HepG2 (cell line): ENCODE data around the gene PLPPR3. TPM values are rescaled to one million over a fixed set of nuclear protein-coding genes. Genes with fewer than 3 reads are reported as not detected.

Experiments
- CREB1 ChIP-seq, 2 experiments: fragments of 450-650 bp in 1 of 2; IDR thresholded peaks; 2 replicates each; pipeline ENCODE4 v1.6.1; 2016 to 2017; ENCODE audit warnings: control low read depth in 1 of 2, mild to moderate bottlenecking in 1 of 2, missing compliant biosample characterization in 1 of 2, missing genetic modification characterization in 1 of 2
- FOSL2 ChIP-seq: sonication (generic); formaldehyde crosslinking; IDR thresholded peaks from 2 replicates; pipeline ENCODE4 v1.4.0; 2020; ENCODE audit warnings: missing genetic modification reagents
- HDAC1 ChIP-seq: sonication (generic); formaldehyde crosslinking; IDR thresholded peaks from 2 replicates; pipeline ENCODE4 v1.5.1; 2020; ENCODE audit warnings: mild to moderate bottlenecking, missing genetic modification reagents
- JUNB ChIP-seq: sonication (generic); formaldehyde crosslinking; IDR thresholded peaks from 2 replicates; pipeline ENCODE4 v1.8.0; 2022; ENCODE audit warnings: missing genetic modification reagents, mild to moderate bottlenecking, borderline replicate concordance
- KAT8 ChIP-seq: IDR thresholded peaks from 2 replicates; pipeline ENCODE4 v1.6.1; 2016; ENCODE audit warnings: missing genetic modification reagents, missing compliant biosample characterization
- NFKB2 ChIP-seq: sonication (generic); formaldehyde crosslinking; IDR thresholded peaks from 2 replicates; pipeline ENCODE4 v1.4.0; 2020; ENCODE audit warnings: missing genetic modification reagents, borderline replicate concordance
- RELA ChIP-seq: sonication (generic); formaldehyde crosslinking; IDR thresholded peaks from 2 replicates; pipeline ENCODE4 v1.4.0; 2020; ENCODE audit warnings: missing genetic modification reagents
- SATB2 ChIP-seq: sonication (generic); formaldehyde crosslinking; IDR thresholded peaks from 2 replicates; pipeline ENCODE4 v1.5.0; 2020; ENCODE audit warnings: missing genetic modification reagents
- TCF12 ChIP-seq, 2 experiments: fragments of 450-650 bp in 1 of 2; sonication (generic) in 1 of 2; formaldehyde crosslinking in 1 of 2; IDR thresholded peaks; 2 replicates each; pipeline versions ENCODE4 v1.6.1 to v1.8.0; 2017 to 2022; ENCODE audit warnings: antibody characterized with exemption in 1 of 2, mild to moderate bottlenecking in 1 of 2, missing genetic modification reagents in 1 of 2, moderate library complexity in 1 of 2
- ZFP36L2 ChIP-seq: sonication (generic); formaldehyde crosslinking; IDR thresholded peaks from 2 replicates; pipeline ENCODE4 v1.4.0; 2020; ENCODE audit warnings: missing genetic modification reagents
- ZNF263 ChIP-seq: sonication (generic); formaldehyde crosslinking; IDR thresholded peaks from 2 replicates; pipeline ENCODE4 v1.4.0; 2020; ENCODE audit warnings: missing genetic modification reagents
- ZNF292 ChIP-seq: sonication (generic); formaldehyde crosslinking; IDR thresholded peaks from 2 replicates; pipeline ENCODE4 v1.8.1; 2022; ENCODE audit warnings: mild to moderate bottlenecking, low read depth, missing genetic modification reagents, borderline replicate concordance
- ZNF326 ChIP-seq: sonication (generic); formaldehyde crosslinking; IDR thresholded peaks from 2 replicates; pipeline ENCODE4 v1.4.0; 2020; ENCODE audit warnings: missing genetic modification reagents, borderline replicate concordance
- ZNF33A ChIP-seq: sonication (generic); formaldehyde crosslinking; IDR thresholded peaks from 2 replicates; pipeline ENCODE4 v1.5.1; 2020; ENCODE audit warnings: missing genetic modification reagents, mild to moderate bottlenecking, moderate library complexity, borderline replicate concordance
- ZNF501 ChIP-seq: sonication (generic); formaldehyde crosslinking; IDR thresholded peaks from 2 replicates; pipeline ENCODE4 v1.5.1; 2020; ENCODE audit warnings: mild to moderate bottlenecking, moderate library complexity, missing genetic modification reagents
- ZNF552 ChIP-seq: sonication (generic); formaldehyde crosslinking; IDR thresholded peaks from 2 replicates; pipeline ENCODE4 v1.9.0; 2022; ENCODE audit warnings: missing genetic modification reagents, mild to moderate bottlenecking, borderline replicate concordance
- ZNF788 ChIP-seq: sonication (generic); formaldehyde crosslinking; IDR thresholded peaks from 2 replicates; pipeline ENCODE4 v1.5.0; 2020; ENCODE audit warnings: mild to moderate bottlenecking, missing genetic modification reagents, borderline replicate concordance
- ZSCAN12 ChIP-seq: sonication (generic); formaldehyde crosslinking; IDR thresholded peaks from 2 replicates; pipeline ENCODE4 v1.9.0; 2021; ENCODE audit warnings: mild to moderate bottlenecking, missing genetic modification reagents
- polyA plus RNA-seq, 8 experiments: library from polyadenylated mRNA; depleted of rRNA in 3 of 8; stranded (reverse) in 7 of 8; unstranded in 1 of 8; fragments of >200 nt; fragmentation: Illumina TruSeq in 4 of 8; extraction: Trizol in 4 of 8; gene quantifications; 2 replicates each; pipeline versions ENCODE4 v1.2.1 to v1.2.3, GENCODE V29; 2011 to 2016; ENCODE audit warnings: low read depth in 4 of 8, missing spikeins in 1 of 8, mixed read lengths in 1 of 8; ENCODE audit not compliant: insufficient read depth in 1 of 8
- total RNA-seq, 5 experiments: library from RNA; depleted of rRNA; stranded (reverse); fragments of >200 nt; fragmentation: Illumina TruSeq; extraction: Trizol; gene quantifications; 2 replicates each; pipeline ENCODE4 v1.2.3, GENCODE V29; 2016; ENCODE audit warnings: low read depth in 1 of 5
- TF ChIP-seq, protein P1 (sequence below): sonication (generic); formaldehyde crosslinking; IDR thresholded peaks from 2 replicates; pipeline ENCODE4 v1.5.0; 2020; ENCODE audit warnings: mild to moderate bottlenecking, missing genetic modification reagents, borderline replicate concordance
- TF ChIP-seq, protein P2 (sequence below): sonication (generic); formaldehyde crosslinking; IDR thresholded peaks from 2 replicates; pipeline ENCODE4 v1.4.0; 2020; ENCODE audit warnings: mild to moderate bottlenecking, missing genetic modification reagents
- TF ChIP-seq, protein P3 (sequence below): sonication (generic); formaldehyde crosslinking; IDR thresholded peaks from 2 replicates; pipeline ENCODE4 v1.5.0; 2020; ENCODE audit warnings: missing genetic modification reagents
- TF ChIP-seq, protein P4 (sequence below): IDR thresholded peaks from 2 replicates; pipeline ENCODE4 v1.6.1; 2016; ENCODE audit warnings: missing biosample characterization, missing genetic modification reagents, low read depth

The PLPPR3 gene
- total and polyA plus RNA-seq, 2 of the 13 experiments (the other 11 are each of a cell fraction or from before 2014, with no cell fraction given): 0.07 to 0.16 TPM

DNA sequence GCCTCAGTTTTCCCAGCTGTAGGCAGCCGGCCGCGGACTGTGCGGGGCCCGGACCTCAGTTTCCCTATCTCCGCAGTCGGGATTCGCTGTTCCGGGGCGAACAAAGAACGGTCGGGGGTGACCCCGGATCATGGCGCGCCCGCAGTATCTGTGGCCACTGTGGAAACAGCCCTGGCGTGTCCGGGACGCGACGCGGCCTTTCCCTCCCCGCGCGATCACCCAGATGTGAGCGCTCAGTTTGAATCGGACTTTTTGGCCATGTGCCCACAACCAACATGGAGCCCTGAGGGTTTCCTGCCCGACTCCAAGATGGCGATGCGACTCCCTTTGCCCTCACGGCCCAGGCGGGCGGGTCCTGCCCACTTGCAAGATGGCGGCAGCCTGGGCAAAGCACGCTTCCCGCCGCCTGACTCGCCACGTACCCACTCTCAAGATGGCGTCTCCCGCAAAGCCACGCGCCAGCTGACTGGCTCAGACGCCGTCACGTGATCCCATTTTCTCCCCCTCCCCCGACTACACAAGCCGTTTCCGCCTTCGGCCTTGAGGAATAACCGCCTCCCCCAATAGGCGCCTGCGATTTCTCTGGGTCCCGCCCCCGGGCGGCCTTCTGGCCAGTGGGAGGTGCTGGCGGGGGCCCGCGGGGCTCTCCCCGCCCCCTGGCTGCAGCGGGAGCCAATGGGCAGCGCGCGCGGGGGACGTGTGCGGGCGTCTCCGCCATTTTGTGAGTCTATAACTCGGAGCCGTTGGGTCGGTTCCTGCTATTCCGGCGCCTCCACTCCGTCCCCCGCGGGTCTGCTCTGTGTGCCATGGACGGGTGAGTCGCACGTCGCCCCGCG, 24.8 kb downstream of the PLPPR3 start, which contains the start of gene PTBP1 (continued):
- TF ChIP-seq, protein P1, sequence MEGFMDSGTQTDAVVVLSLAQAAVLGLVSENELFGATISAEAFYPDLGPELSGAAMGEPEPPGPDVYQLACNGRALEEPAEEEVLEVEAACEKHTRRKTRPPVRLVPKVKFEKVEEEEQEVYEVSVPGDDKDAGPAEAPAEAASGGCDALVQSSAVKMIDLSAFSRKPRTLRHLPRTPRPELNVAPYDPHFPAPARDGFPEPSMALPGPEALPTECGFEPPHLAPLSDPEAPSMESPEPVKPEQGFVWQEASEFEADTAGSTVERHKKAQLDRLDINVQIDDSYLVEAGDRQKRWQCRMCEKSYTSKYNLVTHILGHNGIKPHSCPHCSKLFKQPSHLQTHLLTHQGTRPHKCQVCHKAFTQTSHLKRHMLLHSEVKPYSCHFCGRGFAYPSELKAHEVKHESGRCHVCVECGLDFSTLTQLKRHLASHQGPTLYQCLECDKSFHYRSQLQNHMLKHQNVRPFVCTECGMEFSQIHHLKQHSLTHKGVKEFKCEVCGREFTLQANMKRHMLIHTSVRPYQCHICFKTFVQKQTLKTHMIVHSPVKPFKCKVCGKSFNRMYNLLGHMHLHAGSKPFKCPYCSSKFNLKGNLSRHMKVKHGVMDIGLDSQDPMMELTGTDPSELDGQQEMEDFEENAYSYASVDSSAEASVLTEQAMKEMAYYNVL (CRISPR knock-in tag): peak; percentile 63
- peak; percentile 95 for TF ChIP-seq KAT8 (CRISPR knock-in tag)
- TF ChIP-seq NFKB2: peak; percentile 75; the same call in 1 of the 2 replicates
- TF ChIP-seq ZNF263 (CRISPR knock-in tag): no peak
- TF ChIP-seq HDAC1: peak; percentile 79; the same call in 1 of the 2 replicates
- peak; percentile 68 for TF ChIP-seq SATB2 (CRISPR knock-in tag)
- TF ChIP-seq, protein P2, sequence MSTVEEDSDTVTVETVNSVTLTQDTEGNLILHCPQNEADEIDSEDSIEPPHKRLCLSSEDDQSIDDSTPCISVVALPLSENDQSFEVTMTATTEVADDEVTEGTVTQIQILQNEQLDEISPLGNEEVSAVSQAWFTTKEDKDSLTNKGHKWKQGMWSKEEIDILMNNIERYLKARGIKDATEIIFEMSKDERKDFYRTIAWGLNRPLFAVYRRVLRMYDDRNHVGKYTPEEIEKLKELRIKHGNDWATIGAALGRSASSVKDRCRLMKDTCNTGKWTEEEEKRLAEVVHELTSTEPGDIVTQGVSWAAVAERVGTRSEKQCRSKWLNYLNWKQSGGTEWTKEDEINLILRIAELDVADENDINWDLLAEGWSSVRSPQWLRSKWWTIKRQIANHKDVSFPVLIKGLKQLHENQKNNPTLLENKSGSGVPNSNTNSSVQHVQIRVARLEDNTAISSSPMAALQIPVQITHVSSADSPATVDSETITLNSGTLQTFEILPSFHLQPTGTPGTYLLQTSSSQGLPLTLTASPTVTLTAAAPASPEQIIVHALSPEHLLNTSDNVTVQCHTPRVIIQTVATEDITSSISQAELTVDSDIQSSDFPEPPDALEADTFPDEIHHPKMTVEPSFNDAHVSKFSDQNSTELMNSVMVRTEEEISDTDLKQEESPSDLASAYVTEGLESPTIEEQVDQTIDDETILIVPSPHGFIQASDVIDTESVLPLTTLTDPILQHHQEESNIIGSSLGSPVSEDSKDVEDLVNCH (CRISPR knock-in tag): no peak
- TF ChIP-seq TCF12 (IDR thresholded peaks at IDR 0.05): no peak
- 0 out of 2 replicates have a peak, but pooled peaks have one; percentile 25 for TF ChIP-seq TCF12 (CRISPR knock-in tag; IDR thresholded peaks at IDR 0.05)
- no peak for TF ChIP-seq ZNF292 (CRISPR knock-in tag)
- TF ChIP-seq CREB1 (IDR thresholded peaks at IDR 0.05): peak; percentile 87
- peak; percentile 83 for TF ChIP-seq CREB1 (CRISPR knock-in tag; IDR thresholded peaks at IDR 0.05)
- no peak for TF ChIP-seq ZFP36L2 (CRISPR knock-in tag)
- TF ChIP-seq, protein P3, sequence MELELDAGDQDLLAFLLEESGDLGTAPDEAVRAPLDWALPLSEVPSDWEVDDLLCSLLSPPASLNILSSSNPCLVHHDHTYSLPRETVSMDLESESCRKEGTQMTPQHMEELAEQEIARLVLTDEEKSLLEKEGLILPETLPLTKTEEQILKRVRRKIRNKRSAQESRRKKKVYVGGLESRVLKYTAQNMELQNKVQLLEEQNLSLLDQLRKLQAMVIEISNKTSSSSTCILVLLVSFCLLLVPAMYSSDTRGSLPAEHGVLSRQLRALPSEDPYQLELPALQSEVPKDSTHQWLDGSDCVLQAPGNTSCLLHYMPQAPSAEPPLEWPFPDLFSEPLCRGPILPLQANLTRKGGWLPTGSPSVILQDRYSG (CRISPR knock-in tag): 0 out of 2 replicates have a peak, but pooled peaks have one; percentile 45
- TF ChIP-seq, protein P4, sequence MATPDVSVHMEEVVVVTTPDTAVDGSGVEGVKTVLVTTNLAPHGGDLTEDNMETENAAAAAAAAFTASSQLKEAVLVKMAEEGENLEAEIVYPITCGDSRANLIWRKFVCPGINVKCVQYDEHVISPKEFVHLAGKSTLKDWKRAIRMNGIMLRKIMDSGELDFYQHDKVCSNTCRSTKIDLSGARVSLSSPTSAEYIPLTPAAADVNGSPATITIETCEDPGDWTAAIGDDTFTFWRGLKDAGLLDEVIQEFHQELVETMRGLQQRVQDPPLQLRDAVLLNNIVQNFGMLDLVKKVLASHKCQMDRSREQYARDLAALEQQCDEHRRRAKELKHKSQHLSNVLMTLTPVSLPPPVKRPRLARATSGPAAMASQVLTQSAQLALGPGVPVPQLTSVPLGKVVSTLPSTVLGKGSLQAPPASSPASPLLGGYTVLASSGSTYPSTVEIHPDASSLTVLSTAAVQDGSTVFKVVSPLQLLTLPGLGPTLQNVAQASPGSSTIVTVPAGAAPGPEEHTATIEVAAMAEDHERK (CRISPR knock-in tag): peak; percentile 81
- no peak for TF ChIP-seq ZNF326 (CRISPR knock-in tag)
- TF ChIP-seq ZNF788 (CRISPR knock-in tag): peak; percentile 96; the same call in 1 of the 2 replicates
- peak; percentile 86 for TF ChIP-seq ZNF501 (CRISPR knock-in tag)
- TF ChIP-seq JUNB: no peak
- 0 out of 2 replicates have a peak, but pooled peaks have one; percentile 37 for TF ChIP-seq ZNF33A (CRISPR knock-in tag)
- TF ChIP-seq FOSL2 (CRISPR knock-in tag): peak; percentile 37; the same call in 1 of the 2 replicates
- TF ChIP-seq RELA: 0 out of 2 replicates have a peak, but pooled peaks have one; percentile 56
- no peak for TF ChIP-seq ZSCAN12
- TF ChIP-seq ZNF552 (CRISPR knock-in tag): 0 out of 2 replicates have a peak, but pooled peaks have one; percentile 34
